Activated CD8-positive, alpha-beta T cell treated with anti-CD3 and anti-CD28 coated beads, Interleukin-2, amount 10 ng/mL, durations not matched to agents 7 days and 5 days (primary cell): ENCODE results near the gene SLC2A4RG. TPM values are rescaled to one million over a fixed set of nuclear protein-coding genes. Genes with fewer than 3 reads are reported as not detected.

Experiments
- ATAC-seq: fragments of 150-1000 bp; cut with Tn5 transposase; one replicate; pipeline ENCODE4 v1.10.0; 2021; ENCODE audit warnings: moderate library complexity
- CTCF ChIA-PET: fragments of 350-600 bp; sonication (Branson Sonifier 250); formaldehyde crosslinking; loops from one replicate; lab custom pipeline; 2021; ENCODE audit warnings: antibody characterized with exemption; lab: Charles Lee
- POLR2A ChIA-PET: fragments of 350-600 bp; sonication (Branson Sonifier 250); formaldehyde crosslinking; loops from one replicate; lab custom pipeline; 2021; ENCODE audit warnings: antibody characterized with exemption; lab: Charles Lee
- DNase-seq: peaks from one replicate; pipeline ENCODE4 v3.0.0-alpha.2; 2020
- H3K27ac Mint-ChIP-seq: one replicate; pipeline ENCODE4 v1.8.0; 2021; ENCODE audit warnings: mild to moderate bottlenecking, mixed read lengths
- H3K27me3 Mint-ChIP-seq: one replicate; pipeline ENCODE4 v1.8.0; 2021; ENCODE audit warnings: low read depth, mixed read lengths
- H3K36me3 Mint-ChIP-seq: one replicate; pipeline ENCODE4 v1.8.0; 2021; ENCODE audit warnings: low read depth, mixed read lengths
- H3K4me1 Mint-ChIP-seq: one replicate; pipeline ENCODE4 v1.8.0; 2021; ENCODE audit warnings: low read depth, mixed read lengths
- H3K4me3 Mint-ChIP-seq: one replicate; pipeline ENCODE4 v1.8.0; 2021; ENCODE audit warnings: mild to moderate bottlenecking, mixed read lengths
- H3K9me3 Mint-ChIP-seq: one replicate; pipeline ENCODE4 v1.8.0; 2022; ENCODE audit warnings: mixed read lengths; ENCODE audit not compliant: insufficient read depth
- total RNA-seq, 2 experiments: library from RNA; stranded (reverse); gene quantifications; one replicate each; pipeline ENCODE4 v1.2.3, GENCODE V29; 2021

The SLC2A4RG gene
- total RNA-seq, 2 experiments from 2014 or later: 97.2 TPM

DNA sequence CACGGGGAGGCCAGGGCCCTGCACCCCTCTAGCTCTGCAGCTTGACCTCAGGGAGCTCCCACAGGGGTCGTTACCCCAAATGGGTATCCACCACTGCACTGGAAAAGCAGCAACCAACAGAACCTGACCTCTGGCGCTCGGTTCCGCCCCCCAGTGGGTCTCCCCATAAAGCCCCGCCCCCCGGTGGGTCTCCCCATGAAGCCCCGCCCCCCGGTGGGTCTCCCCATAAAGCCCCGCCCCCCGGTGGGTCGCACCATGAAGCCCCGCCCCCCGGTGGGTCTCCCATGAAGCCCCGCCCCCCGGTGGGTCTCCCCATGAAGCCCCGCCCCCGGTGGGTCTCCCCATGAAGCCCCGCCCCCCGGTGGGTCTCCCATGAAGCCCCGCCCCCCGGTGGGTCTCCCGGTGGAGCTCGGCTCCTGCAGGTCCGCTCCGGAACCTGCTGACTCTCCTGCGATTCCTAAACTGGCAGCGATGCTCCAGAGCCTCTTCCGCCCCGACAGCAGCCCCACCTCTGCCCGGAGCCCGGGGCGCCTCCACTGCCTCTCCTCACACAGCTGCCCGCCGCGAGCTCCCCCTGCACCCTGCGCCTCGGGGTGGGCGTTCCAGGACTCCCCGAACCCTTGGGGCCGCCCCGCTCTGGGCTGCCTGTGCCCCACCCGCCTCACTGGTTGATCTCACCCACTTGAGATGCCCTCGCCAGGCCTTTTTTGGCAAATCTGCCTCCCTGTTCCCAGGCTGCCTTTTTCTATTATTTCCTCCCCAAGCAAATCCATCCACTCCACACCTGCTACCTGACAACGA is 12.1 kb downstream of the SLC2A4RG start:
- peak overlapping the region; percentile 66 for H3K4me3 Mint-ChIP-seq
- ChIA-PET CTCF (interaction anchor here (0.8 to 2.7 kb wide), 6 partner anchors 11 to 44 kb away, joined by 3 to 8 read pairs (median 4); partner anchors contain the start of genes ARFRP1, LIME1 and ZGPAT), POLR2A (interaction anchor here (1.4 to 1.7 kb wide), 3 partner anchors 15 to 230 kb away, joined by 4 to 8 read pairs (median 5); partner anchors contain the start of genes ARFRP1, LIME1 and ZGPAT)
- peaks cover 36% of the 10 kb centered on the region for H3K4me1 Mint-ChIP-seq
- H3K9me3 Mint-ChIP-seq: no peaks in the 10 kb centered on the region
- H3K27ac Mint-ChIP-seq: peak overlapping the region; percentile 92
- no peak for ATAC-seq
- peak; percentile 57 for DNase-seq
- H3K27me3 Mint-ChIP-seq: peaks cover 2% of the 10 kb centered on the region
- no peaks in the 10 kb centered on the region for H3K36me3 Mint-ChIP-seq

DNA sequence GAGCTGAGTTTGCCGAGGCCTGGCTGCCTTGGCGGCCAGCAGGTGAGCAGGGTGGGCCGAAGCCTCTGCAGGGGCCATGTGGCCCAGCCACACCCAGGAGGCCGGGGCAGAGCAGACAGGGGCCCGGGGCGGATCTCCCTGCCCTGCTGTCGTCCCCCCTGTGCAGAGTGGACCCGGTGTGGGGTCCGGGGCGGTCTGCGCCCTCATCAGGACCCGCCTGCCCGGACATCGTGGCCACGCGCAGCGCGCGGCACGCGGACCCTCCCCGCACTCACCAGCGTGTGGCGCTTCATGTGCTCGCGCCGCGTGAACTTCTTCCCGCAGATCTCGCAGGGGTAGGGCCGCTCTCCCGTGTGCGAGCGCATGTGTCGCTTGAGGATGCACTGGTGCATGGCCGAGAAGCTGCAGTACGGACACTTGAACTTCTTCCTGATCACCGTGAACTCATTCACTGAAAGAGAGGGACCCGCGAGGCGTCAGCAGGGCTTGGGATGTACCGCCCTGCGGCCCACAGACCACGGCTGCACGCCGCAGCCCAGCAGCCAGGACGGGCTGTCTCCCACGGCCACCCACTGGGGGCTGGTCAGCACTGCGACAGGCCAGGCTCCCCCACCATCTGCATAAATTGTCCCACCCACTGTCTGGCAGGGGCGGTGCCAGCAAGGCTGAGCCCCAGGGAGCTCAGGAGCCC is 13.0 kb downstream of the SLC2A4RG start:
- Mint-ChIP-seq H3K27me3 (peaks cover 6% of the 10 kb centered on the region), H3K4me1 (peaks cover 44% of the 10 kb centered on the region), H3K4me3 (no peak overlapping the region), H3K9me3 (no peaks in the 10 kb centered on the region), H3K36me3 (no peaks in the 10 kb centered on the region), H3K27ac (no peak overlapping the region)
- ATAC-seq: no peak
- POLR2A ChIA-PET: no interaction called here
- DNase-seq: no peak
- CTCF ChIA-PET: interaction anchor here (1.0 kb wide), 1 partner anchor 12 kb away, joined by 3 read pairs; no protein-coding TSS in a partner anchor

DNA sequence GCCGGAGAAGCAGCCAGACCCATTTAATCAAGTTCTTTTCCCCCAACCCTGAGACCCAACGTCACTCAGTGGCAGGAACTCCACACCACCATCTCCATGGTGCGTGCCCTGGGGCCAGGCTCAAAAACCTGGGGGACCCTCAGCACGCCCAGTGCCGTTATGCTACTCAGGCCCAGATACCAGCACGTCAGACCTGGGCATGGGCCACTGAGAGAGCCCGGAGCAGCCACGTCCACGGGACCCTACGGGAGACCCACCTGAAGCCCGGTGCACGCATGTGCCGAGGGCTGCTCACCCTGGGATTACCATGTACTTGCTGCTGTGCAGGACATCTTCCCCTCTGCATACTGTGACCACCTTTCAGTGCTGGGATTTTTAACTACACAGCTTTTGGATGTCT is 13.8 kb downstream of the SLC2A4RG start:
- no peaks in the 10 kb centered on the region for H3K36me3 Mint-ChIP-seq
- DNase-seq (no peak), ATAC-seq (no peak)
- ChIA-PET CTCF (interaction anchor here (1.7 kb wide), 1 partner anchor 32 kb away, joined by 4 read pairs; no protein-coding TSS in a partner anchor), POLR2A (interaction anchor here (1.2 kb wide), 1 partner anchor 109 kb away, joined by 3 read pairs; no protein-coding TSS in a partner anchor)
- H3K27ac Mint-ChIP-seq: no peak overlapping the region
- H3K4me3 Mint-ChIP-seq: no peak overlapping the region
- peaks cover 48% of the 10 kb centered on the region for H3K4me1 Mint-ChIP-seq
- H3K9me3 Mint-ChIP-seq: no peaks in the 10 kb centered on the region
- peaks cover 9% of the 10 kb centered on the region for H3K27me3 Mint-ChIP-seq

DNA sequence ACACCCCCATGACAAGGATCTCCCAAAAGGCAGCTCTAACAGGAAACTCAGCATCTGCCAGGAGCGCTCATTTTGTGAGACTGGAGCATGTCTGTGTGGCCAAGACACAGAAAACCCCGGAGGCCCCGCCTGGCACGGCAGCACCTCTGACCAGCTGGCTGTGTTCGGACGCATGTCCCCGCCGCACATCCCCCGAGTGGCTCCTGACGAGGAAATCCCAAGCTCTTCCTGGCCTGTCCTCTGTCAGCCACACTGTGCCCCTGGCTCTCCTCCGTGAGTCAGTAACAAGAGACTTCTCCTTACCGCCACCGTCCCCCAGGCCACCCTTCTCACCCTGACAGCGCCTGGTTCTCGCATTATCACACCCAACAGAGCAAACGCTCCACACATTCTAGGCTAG is 14.4 kb downstream of the SLC2A4RG start:
- H3K4me3 Mint-ChIP-seq: no peak overlapping the region
- H3K27ac Mint-ChIP-seq: peak overlapping the region; percentile 37
- peaks cover 11% of the 10 kb centered on the region for H3K27me3 Mint-ChIP-seq
- ChIA-PET CTCF (interaction anchor here (1.7 kb wide), 1 partner anchor 32 kb away, joined by 4 read pairs; no protein-coding TSS in a partner anchor), POLR2A (interaction anchor here (1.2 kb wide), 1 partner anchor 108 kb away, joined by 3 read pairs; no protein-coding TSS in a partner anchor)
- ATAC-seq (no peak), DNase-seq (no peak)
- H3K9me3 Mint-ChIP-seq: no peaks in the 10 kb centered on the region
- no peaks in the 10 kb centered on the region for H3K36me3 Mint-ChIP-seq
- H3K4me1 Mint-ChIP-seq: peaks cover 48% of the 10 kb centered on the region

DNA sequence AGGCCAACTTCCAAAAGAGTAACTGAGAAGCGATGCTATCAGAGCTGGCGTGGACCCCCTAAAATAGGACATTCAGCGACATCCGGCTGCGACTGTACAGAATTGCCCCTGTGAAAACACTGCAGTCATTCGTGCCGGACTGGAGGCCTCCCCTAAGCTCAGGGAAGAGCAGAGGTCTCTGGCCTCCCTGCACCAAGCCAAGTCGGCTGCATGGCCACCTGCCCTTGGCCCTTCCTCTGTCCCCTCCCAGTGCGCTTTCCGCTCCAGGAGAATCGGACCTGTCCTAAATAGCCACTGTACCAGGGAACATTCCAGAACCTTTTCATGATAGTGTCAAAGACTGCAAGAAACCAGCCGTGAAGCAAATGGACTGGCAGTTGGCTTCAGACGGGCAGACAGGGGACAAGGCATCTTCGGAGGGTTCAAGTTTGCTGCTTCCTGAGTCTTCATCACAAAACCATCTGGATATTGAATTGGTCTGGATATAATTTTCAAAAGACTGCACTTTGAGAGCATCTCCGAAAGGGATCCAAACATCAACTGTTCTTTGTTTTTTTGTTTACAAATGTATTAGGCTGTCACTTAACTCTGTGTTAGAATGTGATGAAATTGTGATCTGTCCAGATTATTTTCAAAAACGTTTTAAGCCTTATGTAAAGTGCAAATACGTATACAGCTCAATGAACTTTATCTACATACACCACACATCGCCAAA is 16.5 kb downstream of the SLC2A4RG start:
- ATAC-seq: no peak
- Mint-ChIP-seq H3K9me3 (no peaks in the 10 kb centered on the region), H3K27me3 (peaks cover 19% of the 10 kb centered on the region), H3K4me1 (peaks cover 33% of the 10 kb centered on the region), H3K36me3 (no peaks in the 10 kb centered on the region), H3K27ac (peak overlapping the region; percentile 67), H3K4me3 (no peak overlapping the region)
- ChIA-PET CTCF (interaction anchor here (0.9 to 1.1 kb wide), 2 partner anchors 109 to 218 kb away, joined by 3 read pairs; partner anchors contain the start of gene TPD52L2), POLR2A (interaction anchor here (1.4 kb wide), 1 partner anchor 15 kb away, joined by 3 read pairs; no protein-coding TSS in a partner anchor)
- no peak for DNase-seq

DNA sequence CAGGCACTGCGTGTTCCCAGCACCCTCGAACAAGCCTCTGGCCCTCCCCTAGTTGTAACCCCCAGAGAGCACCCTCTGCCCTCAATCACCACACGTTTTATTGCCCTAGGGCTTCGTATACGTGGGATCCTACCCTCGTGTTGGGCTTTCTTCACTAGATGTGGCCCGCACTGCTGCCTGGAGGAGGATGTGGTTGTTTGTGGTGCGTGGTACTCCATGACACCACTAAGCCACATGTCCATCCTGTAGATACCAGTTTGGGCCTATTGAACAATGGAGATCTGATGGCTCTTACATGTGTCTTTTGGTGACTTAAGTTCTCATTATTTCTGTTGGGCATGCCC is 17.0 kb downstream of the SLC2A4RG start:
- H3K4me1 Mint-ChIP-seq: peaks cover 30% of the 10 kb centered on the region
- peak; percentile 70 for ATAC-seq
- DNase-seq: peak; percentile 78
- CTCF ChIA-PET: no interaction called here
- POLR2A ChIA-PET: interaction anchor here (1.4 kb wide), 1 partner anchor 16 kb away, joined by 3 read pairs; no protein-coding TSS in a partner anchor
- H3K36me3 Mint-ChIP-seq: no peaks in the 10 kb centered on the region
- H3K9me3 Mint-ChIP-seq: no peaks in the 10 kb centered on the region
- peaks cover 19% of the 10 kb centered on the region for H3K27me3 Mint-ChIP-seq
- peak overlapping the region; percentile 67 for H3K27ac Mint-ChIP-seq
- no peak overlapping the region for H3K4me3 Mint-ChIP-seq

DNA sequence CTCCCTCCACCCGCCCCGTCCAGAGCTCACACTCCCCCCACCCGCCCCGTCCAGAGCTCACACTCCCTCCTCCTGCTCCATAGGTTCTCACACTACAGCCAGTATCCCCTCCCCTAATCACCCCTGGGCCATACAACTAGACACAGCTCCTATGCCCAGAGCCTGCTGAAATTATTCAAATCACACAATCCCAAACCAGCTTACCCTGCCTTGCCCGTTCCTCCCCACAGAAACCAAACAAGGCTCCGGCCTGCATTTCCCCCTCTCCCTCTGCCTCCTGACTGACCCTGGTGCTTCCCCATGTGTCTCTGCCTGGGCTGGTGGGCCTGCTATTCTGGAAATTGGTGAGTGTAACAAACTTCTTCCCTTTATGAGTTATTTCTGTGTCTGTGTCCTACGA is 18.6 kb downstream of the SLC2A4RG start:
- ATAC-seq: no peak

DNA sequence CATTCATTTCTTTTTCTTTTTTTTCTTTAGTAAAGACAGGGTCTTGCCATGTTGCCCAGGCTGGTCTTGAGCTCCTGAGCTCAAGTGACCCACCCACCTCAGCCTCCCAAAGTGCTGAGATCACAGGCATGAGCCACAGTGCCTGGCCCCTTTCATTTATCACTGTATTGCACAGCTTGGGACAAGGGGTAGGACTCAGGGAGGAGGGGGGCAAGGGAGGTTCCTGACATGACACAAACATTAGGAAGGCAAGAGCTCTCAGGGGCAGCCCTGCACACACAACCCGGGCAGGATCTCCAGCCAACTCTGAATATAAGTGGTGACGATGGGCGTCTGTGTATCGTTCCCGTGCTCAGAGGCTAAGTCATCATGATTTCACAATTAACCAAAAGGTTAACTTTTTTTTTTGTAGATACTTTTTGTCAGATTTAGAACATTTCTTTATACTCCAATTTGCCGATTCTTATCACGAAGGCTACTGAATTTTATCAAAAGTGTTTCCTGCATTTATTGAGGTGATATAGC is 19.9 kb downstream of the SLC2A4RG start:
- Mint-ChIP-seq H3K4me1 (peaks cover 22% of the 10 kb centered on the region), H3K27ac (no peak overlapping the region), H3K27me3 (peaks cover 28% of the 10 kb centered on the region), H3K4me3 (no peak overlapping the region), H3K36me3 (no peaks in the 10 kb centered on the region), H3K9me3 (no peaks in the 10 kb centered on the region)
- DNase-seq (no peak), ATAC-seq (no peak)
- POLR2A ChIA-PET: interaction anchor here (0.6 kb wide), 1 partner anchor 238 kb away, joined by 3 read pairs; no protein-coding TSS in a partner anchor
- CTCF ChIA-PET: interaction anchor here (2.1 kb wide), 1 partner anchor 26 kb away, joined by 8 read pairs; no protein-coding TSS in a partner anchor

More for the DNA sequence above, 18.6 kb downstream of the SLC2A4RG start:
- POLR2A ChIA-PET: no interaction called here
- DNase-seq: no peak
- Mint-ChIP-seq H3K36me3 (no peaks in the 10 kb centered on the region), H3K9me3 (no peaks in the 10 kb centered on the region), H3K4me3 (no peak overlapping the region), H3K4me1 (peaks cover 22% of the 10 kb centered on the region), H3K27ac (peak overlapping the region; percentile 6), H3K27me3 (peaks cover 29% of the 10 kb centered on the region)
- CTCF ChIA-PET: no interaction called here

DNA sequence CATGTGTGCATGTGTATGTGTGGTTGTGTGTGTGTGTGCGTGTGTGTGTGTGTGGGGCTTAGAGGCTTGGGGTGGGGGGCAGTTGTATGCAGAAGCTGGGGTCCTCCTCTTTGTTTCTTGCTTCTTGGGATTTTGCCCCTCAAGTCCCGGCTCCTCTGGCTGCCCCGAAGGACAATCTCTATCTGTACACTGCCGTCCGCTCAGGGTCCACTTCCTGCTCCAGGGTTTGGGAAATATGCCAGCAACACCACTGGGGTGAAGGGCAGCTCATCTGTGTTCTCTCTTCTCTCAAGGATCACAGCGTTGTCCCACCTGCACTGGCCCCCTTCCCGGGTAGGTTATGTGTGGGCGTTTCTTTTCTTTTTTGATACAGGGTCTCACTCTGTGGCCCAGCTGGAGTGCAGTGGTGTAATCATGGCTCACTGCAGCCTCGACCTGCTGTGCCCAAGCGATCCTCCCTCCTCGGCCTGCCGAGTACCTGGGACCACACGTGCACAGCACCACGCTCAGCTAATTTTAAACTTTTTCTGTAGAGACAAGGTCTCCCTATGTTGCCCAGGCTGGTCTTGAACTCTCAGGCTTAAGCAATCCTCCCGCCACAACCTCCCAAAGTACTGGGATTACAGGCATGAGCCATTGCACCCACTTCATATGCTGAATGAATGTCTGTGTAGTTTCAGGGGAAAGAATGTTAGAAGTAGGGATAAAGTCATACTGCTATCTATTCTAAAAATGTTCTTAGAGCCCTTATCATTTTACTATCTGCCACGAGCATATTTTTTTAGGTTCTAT is 25.7 kb downstream of the SLC2A4RG start:
- DNase-seq (no peak), ATAC-seq (no peak)
- Mint-ChIP-seq H3K27ac (peak overlapping the region; percentile 25), H3K27me3 (peaks cover 12% of the 10 kb centered on the region), H3K9me3 (no peaks in the 10 kb centered on the region), H3K4me3 (no peak overlapping the region), H3K36me3 (no peaks in the 10 kb centered on the region), H3K4me1 (no peaks in the 10 kb centered on the region)
- POLR2A ChIA-PET: no interaction called here
- CTCF ChIA-PET: no interaction called here

DNA sequence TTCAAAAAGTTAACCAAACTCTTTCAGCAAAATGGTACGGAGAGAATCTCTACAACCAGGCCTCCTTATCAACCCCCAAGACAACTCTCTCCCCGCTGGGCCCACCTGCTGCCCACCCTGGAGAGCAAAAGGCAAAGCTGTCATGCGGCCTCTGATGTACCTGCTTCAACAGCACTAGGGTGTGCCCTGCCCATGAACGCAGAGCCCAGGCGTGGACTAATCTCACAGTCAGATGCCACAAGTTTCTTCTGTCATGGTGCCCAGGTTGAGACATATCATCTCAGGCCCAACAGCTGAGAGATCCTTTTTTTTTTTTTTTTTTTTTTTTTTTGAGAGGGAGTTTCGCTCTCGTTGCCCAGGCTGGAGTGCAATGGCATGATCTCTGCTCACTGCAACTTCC is 26.3 kb downstream of the SLC2A4RG start:
- no peaks in the 10 kb centered on the region for H3K36me3 Mint-ChIP-seq
- DNase-seq (no peak), ATAC-seq (no peak)
- H3K4me1 Mint-ChIP-seq: no peaks in the 10 kb centered on the region
- no peak overlapping the region for H3K27ac Mint-ChIP-seq
- ChIA-PET CTCF (no interaction called here), POLR2A (no interaction called here)
- no peaks in the 10 kb centered on the region for H3K9me3 Mint-ChIP-seq
- H3K27me3 Mint-ChIP-seq: peaks cover 12% of the 10 kb centered on the region
- H3K4me3 Mint-ChIP-seq: no peak overlapping the region
